Gastroesophageal sphincter (tissue), 4 donors: ENCODE results near the gene LRRC3. TPM values are rescaled to one million over a fixed set of nuclear protein-coding genes. Genes with fewer than 3 reads are reported as not detected.
A peak's percentile ranks its signal among the peaks of the same experiment; 100 is the strongest.
"Not testable (repeated sequence)": the region's sequence is repeated elsewhere in the genome, so short reads cannot be mapped to it uniquely, and the experiment has no call there.

Source experiments
- ATAC-seq: fragments of 150-250 bp; one replicate; pipeline ENCODE4 v1.9.1; 2016; ENCODE audit warnings: mild to moderate bottlenecking, moderate library complexity
- H3K27ac ChIP-seq, 4 donors: fragments of 200-600 bp; sonication (generic) in 3 of 4; 1 replicate in 3 of 4; 2 replicates in 1 of 4; pipeline ENCODE4 v1.5.1; 2016 to 2019
- H3K27me3 ChIP-seq: fragments of 200-600 bp; sonication (generic); one replicate; pipeline ENCODE4 v1.5.1; 2019
- H3K36me3 ChIP-seq, 2 donors: fragments of 200-600 bp; sonication (generic); one replicate each; pipeline ENCODE4 v1.5.1; 2019; ENCODE audit warnings: control low read depth in 1 of 2
- H3K4me1 ChIP-seq, 3 donors: fragments of 200-600 bp; sonication (generic); 1 replicate in 2 of 3; 2 replicates in 1 of 3; pipeline ENCODE4 v1.5.1; 2016 to 2019; ENCODE audit warnings: control low read depth in 2 of 3
- H3K4me3 ChIP-seq, 2 donors: fragments of 200-600 bp; sonication (generic); one replicate each; pipeline ENCODE4 v1.5.1; 2019; ENCODE audit warnings: mild to moderate bottlenecking in 1 of 2, moderate library complexity in 1 of 2
- H3K9me3 ChIP-seq, 3 donors: fragments of 200-600 bp; sonication (generic); one replicate each; pipeline ENCODE4 v1.5.1; 2017 to 2019; ENCODE audit warnings: control low read depth in 2 of 3
- EP300 ChIP-seq: sonication (generic); formaldehyde crosslinking; IDR thresholded peaks from one replicate; pipeline ENCODE4 v1.6.1; 2017; ENCODE audit warnings: antibody characterized with exemption, mild to moderate bottlenecking
- POLR2A ChIP-seq, 2 donors: fragments of 450-650 bp; IDR thresholded peaks; one replicate each; pipeline ENCODE4 v1.6.1; 2017; ENCODE audit warnings: antibody characterized with exemption in 2 of 2, mild to moderate bottlenecking in 2 of 2, moderate library complexity in 1 of 2
- POLR2AphosphoS5 ChIP-seq: sonication (generic); formaldehyde crosslinking; IDR thresholded peaks from one replicate; pipeline ENCODE4 v1.6.1; 2017; ENCODE audit warnings: antibody characterized with exemption
- whole genome bisulfite sequencing, 2 donors: methylation state at CpG; one replicate each; pipeline ENCODE4 v1.1.5; 2018; ENCODE audit warnings: low coverage in 1 of 2; 5-methylcytosine and 5-hydroxymethylcytosine counted together
- total RNA-seq, 4 donors: library from RNA; depleted of rRNA; stranded (reverse); fragments of >200 nt; gene quantifications; one replicate each; pipeline ENCODE4 v1.1.0, GENCODE V29; 2016
- TF ChIP-seq, protein P1 (sequence below), 4 experiments: fragments of 200-600 bp in 2 of 4; fragments of 450-650 bp in 2 of 4; sonication (generic) in 1 of 4; IDR thresholded peaks; one replicate each; pipeline ENCODE4 v1.5.1; 2017 to 2019; ENCODE audit warnings: antibody characterized with exemption in 4 of 4, mild to moderate bottlenecking in 2 of 4, moderate library complexity in 2 of 4

LRRC3 gene
- total RNA-seq, 4 donors from 2014 or later: 2.7 to 8.3 (median 6.7) TPM

DNA sequence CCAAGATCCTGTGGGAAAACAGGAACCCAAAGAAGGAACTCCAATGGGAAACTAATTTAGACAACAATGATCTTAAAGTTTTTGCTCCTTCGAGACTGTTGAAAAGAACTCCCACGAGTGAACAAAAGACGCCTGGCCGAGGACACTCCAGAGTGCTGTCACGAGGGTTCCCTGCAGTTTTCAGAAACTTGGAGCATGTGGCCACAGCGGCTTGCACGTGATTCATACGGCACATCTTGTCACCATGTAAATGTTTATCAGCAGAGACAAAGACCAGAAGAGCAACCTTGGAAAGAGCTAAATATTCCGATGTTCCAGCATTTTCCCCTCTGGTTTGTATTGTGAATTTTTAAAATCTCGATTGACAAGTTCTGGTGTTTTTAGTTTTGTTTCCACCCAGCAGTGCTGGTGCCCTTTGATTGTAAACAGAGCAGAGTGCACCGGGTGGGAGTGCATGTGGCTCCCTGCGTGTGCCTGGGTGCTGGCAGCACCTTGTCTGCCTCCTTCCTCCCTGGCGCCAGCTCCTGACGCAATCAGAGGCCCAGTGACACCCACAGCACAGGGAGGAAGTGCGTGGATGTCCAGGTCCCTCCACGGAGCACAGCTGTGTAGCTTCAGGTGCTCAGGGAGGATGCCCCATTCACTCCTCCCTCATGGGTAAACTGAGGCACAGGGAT is 23.0 kb downstream of the LRRC3 start:
- H3K27ac ChIP-seq: no peak overlapping the region
- no peaks in the 10 kb centered on the region for H3K9me3 ChIP-seq
- no peak overlapping the region for H3K4me3 ChIP-seq

DNA sequence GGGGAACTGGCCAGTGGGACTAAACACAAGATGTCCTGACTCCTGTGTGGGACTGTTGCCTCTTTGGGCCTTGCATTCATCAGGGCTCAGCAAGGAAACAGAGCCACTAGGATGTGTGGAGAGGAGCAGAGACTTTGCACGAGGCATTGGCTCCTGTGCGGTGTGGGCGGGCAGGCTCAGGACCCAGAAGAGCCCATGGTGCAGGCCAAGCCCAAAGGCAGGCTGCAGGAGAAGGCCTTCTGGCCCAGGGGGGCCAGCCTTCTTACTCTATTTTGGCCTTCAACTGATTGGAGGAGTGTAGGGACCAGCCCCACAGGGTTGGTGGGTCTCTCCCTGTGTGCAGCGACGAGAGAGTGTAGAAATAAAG is 23.5 kb downstream of the LRRC3 start:
- H3K27me3 ChIP-seq: peaks cover 21% of the 10 kb centered on the region
- ATAC-seq: no peak
- H3K27ac ChIP-seq: no peak overlapping the region
- TF ChIP-seq POLR2A (IDR thresholded peaks at IDR 0.05) (no peak), POLR2AphosphoS5 (no peak), EP300 (no peak)
- TF ChIP-seq, protein P1, sequence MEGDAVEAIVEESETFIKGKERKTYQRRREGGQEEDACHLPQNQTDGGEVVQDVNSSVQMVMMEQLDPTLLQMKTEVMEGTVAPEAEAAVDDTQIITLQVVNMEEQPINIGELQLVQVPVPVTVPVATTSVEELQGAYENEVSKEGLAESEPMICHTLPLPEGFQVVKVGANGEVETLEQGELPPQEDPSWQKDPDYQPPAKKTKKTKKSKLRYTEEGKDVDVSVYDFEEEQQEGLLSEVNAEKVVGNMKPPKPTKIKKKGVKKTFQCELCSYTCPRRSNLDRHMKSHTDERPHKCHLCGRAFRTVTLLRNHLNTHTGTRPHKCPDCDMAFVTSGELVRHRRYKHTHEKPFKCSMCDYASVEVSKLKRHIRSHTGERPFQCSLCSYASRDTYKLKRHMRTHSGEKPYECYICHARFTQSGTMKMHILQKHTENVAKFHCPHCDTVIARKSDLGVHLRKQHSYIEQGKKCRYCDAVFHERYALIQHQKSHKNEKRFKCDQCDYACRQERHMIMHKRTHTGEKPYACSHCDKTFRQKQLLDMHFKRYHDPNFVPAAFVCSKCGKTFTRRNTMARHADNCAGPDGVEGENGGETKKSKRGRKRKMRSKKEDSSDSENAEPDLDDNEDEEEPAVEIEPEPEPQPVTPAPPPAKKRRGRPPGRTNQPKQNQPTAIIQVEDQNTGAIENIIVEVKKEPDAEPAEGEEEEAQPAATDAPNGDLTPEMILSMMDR (IDR thresholded peaks at IDR 0.05): no peak
- H3K36me3 ChIP-seq: peaks cover 0 to 16% of the 10 kb centered on the region in 2 donors
- no peak overlapping the region for H3K4me3 ChIP-seq
- 65% methylated on average over 2 of the region's 5 CpGs; no CpG with 5 or more reads in 1 of the 2 donors for WGBS, 2 donors
- no peaks in the 10 kb centered on the region for H3K4me1 ChIP-seq
- no peaks in the 10 kb centered on the region for H3K9me3 ChIP-seq

More for the DNA sequence above, 23.0 kb downstream of the LRRC3 start:
- peaks cover 16% of the 10 kb centered on the region for H3K27me3 ChIP-seq
- H3K4me1 ChIP-seq: no peaks in the 10 kb centered on the region
- no peak for TF ChIP-seq POLR2A (IDR thresholded peaks at IDR 0.05)
- TF ChIP-seq, protein P1 (IDR thresholded peaks at IDR 0.05): no peak
- no peak for TF ChIP-seq POLR2AphosphoS5
- TF ChIP-seq EP300: no peak
- H3K36me3 ChIP-seq: peaks cover 0 to 16% of the 10 kb centered on the region in 2 donors
- ATAC-seq: no peak
- 48 to 58% methylated on average over 9 to 12 of the region's 16 CpGs for WGBS, 2 donors

DNA sequence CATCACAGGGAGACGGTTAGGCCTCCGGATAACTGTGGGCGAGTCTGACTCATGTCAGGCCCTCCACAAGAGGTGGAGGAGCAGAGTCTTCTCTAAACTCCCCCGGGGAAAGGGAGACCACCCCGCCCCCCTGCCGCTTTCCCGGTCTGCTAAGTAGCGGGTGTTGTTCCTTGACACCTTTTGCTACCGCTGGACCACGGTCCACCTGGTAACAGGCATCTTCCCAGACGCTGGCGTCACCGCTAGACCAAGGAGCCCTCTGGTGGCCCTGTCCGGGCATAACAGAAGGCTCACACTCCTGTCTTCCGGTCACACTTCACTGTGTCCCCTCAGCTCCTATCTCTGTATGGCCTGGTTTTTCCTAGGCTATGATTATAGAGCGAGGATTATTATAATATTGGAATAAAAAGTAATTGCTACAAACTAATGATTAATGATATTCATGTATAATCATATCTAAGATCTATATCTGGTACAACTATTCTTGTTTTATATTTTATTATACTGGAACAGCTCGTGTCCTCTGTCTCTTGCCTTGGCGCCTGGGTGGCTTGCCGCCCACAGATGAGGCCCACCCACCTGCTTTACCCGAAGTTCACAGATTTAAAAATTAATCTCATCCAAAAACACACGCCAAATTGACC is 24.4 kb downstream of the LRRC3 start:
- TF ChIP-seq, protein P1 (IDR thresholded peaks at IDR 0.05): peak in 3 of 4 experiments; percentile 66 to 67 (median 66)
- not testable (repeated sequence) for H3K9me3 ChIP-seq, H3K4me1 ChIP-seq, H3K27ac ChIP-seq, H3K4me3 ChIP-seq, ATAC-seq
- H3K36me3 ChIP-seq: peaks cover 0 to 16% of the 10 kb centered on the region in 2 donors
- WGBS, 2 donors: 32 to 100% methylated on average over 1 to 14 of the region's 21 CpGs
- peaks cover 22% of the 10 kb centered on the region for H3K27me3 ChIP-seq

DNA sequence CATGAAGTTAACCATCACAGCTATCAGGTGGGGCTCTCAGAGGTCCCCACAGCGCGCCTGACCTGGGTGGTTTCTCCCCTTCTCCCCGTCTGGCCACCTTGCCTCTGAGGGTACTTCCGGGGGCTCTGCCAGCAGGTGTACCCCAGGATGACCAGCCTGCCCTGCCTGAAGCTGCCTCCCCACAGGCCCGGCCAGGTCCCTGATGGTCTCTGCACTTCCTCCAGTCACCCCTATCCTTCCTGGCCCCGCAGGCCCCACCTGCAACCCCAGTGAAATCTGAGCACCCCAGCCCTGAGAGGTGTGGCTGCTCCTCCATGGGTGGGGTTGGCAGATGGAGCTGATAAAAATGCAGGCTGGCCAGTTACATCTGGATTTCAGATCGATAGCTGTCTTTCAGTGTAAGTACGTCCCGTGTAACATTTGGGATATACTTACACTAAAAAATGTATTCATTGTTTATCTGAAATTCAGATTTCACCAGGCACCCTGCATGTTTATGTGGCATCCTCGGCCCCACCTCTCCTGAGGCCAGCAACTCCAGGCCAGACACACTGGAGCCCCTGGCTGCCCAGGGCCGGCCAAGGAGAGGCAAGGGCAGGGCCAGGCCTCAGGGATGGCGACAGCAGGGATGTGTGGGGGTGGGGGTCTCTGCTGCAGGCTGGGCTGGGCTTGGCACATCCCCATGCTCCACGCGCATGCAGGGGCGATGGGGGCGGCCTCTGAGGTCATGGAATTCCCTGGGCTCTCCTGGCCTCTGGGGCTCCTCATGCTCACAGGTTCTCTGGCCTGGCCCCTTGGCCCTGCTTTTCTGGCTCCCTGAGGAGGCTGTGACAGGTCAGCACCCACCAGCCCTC is 25.1 kb downstream of the LRRC3 start:
- Histone ChIP-seq H3K9me3 (no peaks in the 10 kb centered on the region), H3K27me3 (peaks cover 28% of the 10 kb centered on the region), H3K4me3 (no peak overlapping the region), H3K27ac (no peak overlapping the region), H3K36me3 (peaks cover 0 to 16% of the 10 kb centered on the region in 2 donors), H3K4me1 (no peaks in the 10 kb centered on the region)
- WGBS, 2 donors: 14 to 80% methylated on average over 2 to 6 of the region's 16 CpGs
- TF ChIP-seq POLR2A (IDR thresholded peaks at IDR 0.05): no peak
- ATAC-seq: no peak

DNA sequence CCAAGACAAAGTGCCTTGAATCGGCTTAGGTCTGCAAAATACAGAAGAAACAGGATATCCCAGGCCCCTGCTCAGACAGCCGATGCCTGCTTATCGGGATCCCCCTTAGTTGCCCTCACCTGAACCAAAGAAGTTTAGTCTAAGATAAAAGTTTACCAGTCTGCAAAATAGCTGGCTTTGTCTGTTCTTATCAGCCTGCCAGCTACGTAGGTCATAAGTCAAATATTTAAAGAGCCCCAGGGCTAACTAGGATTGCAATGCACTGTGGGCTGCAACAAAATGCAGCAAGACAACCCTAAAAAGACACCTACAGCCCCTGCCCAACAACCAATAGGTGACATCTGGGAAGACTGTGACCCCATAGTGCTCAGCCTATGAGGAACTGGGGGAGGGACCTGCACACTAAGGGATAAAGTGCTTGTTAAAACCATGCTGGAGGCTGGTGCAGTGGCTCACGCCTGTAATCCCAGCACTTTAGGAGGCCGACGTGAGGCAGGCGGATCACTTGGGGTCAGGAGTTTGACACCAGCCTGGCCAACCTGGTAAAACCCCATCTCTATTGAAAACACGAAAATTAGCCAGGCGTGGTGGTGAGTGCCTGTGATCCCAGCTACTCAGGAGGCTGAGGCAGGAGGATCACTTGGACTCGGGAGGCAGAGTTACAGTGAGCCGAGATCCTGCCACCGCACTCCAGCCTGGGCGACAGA is 27.4 kb downstream of the LRRC3 start:
- no peak for TF ChIP-seq POLR2A (IDR thresholded peaks at IDR 0.05)
- TF ChIP-seq EP300: no peak
- no peak for TF ChIP-seq POLR2AphosphoS5
- no peak for ATAC-seq
- peaks cover 31% of the 10 kb centered on the region for H3K27me3 ChIP-seq
- H3K9me3 ChIP-seq: no peaks in the 10 kb centered on the region
- 56 to 58% methylated on average over 3 to 7 of the region's 14 CpGs for WGBS, 2 donors
- H3K4me3 ChIP-seq: no peak overlapping the region
- H3K4me1 ChIP-seq: no peaks in the 10 kb centered on the region
- H3K36me3 ChIP-seq: peaks cover 0 to 2% of the 10 kb centered on the region in 2 donors
- H3K27ac ChIP-seq: no peak overlapping the region
